Measurements from ENCODE around the gene ARHGAP26. TPM values are rescaled to one million over a fixed set of nuclear protein-coding genes. Genes with fewer than 3 reads are reported as not detected.

ARHGAP26 gene
- total RNA-seq, 1 donor from 2014 or later = 20.1 TPM

- no peaks in the 10 kb centered on the region for H3K27me3 Mint-ChIP-seq (ENCODE audit: unreplicated experiment)
- no peak overlapping the region for H3K4me3 Mint-ChIP-seq (ENCODE audit: unreplicated experiment)
- TF ChIP-seq, protein P1, sequence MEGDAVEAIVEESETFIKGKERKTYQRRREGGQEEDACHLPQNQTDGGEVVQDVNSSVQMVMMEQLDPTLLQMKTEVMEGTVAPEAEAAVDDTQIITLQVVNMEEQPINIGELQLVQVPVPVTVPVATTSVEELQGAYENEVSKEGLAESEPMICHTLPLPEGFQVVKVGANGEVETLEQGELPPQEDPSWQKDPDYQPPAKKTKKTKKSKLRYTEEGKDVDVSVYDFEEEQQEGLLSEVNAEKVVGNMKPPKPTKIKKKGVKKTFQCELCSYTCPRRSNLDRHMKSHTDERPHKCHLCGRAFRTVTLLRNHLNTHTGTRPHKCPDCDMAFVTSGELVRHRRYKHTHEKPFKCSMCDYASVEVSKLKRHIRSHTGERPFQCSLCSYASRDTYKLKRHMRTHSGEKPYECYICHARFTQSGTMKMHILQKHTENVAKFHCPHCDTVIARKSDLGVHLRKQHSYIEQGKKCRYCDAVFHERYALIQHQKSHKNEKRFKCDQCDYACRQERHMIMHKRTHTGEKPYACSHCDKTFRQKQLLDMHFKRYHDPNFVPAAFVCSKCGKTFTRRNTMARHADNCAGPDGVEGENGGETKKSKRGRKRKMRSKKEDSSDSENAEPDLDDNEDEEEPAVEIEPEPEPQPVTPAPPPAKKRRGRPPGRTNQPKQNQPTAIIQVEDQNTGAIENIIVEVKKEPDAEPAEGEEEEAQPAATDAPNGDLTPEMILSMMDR (IDR thresholded peaks at IDR 0.05; ENCODE audit: partially characterized antibody, unreplicated experiment) = no peak
- H3K36me3 Mint-ChIP-seq (ENCODE audit: unreplicated experiment) = no peaks in the 10 kb centered on the region
- H3K9me3 Mint-ChIP-seq (ENCODE audit: unreplicated experiment) = no peaks in the 10 kb centered on the region
- no peak overlapping the region for H3K27ac Mint-ChIP-seq (ENCODE audit: unreplicated experiment)
- no peaks in the 10 kb centered on the region for H3K4me1 Mint-ChIP-seq (ENCODE audit: low read depth, unreplicated experiment)
- no peak for DNase-seq
Observed at GRCh38 chr5:142792012-142792864, 22.1 kb downstream of the ARHGAP26 start.

DNA sequence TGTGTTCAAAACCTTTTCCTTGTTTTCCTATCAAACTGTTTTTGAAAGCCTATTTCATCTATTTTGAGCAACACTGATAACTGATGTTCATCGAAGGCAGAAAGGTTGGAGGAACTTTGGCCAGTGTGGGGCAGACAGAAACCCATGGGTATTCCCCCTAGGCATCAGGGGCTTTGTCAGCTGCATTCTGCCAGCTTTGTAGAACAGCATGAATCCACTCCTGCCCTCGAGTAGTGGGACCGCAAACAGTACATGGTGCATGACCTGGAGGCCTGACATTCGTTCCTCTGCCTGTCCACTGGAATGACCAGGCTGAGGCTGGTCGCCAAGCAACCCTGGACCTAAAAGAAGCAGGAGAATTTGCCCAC is 22.7 kb downstream of the ARHGAP26 start:
- Mint-ChIP-seq H3K9me3 (ENCODE audit: unreplicated experiment) (no peaks in the 10 kb centered on the region), H3K27me3 (ENCODE audit: unreplicated experiment) (no peaks in the 10 kb centered on the region), H3K36me3 (ENCODE audit: unreplicated experiment) (no peaks in the 10 kb centered on the region), H3K4me1 (ENCODE audit: low read depth, unreplicated experiment) (no peaks in the 10 kb centered on the region), H3K27ac (ENCODE audit: unreplicated experiment) (no peak overlapping the region), H3K4me3 (ENCODE audit: unreplicated experiment) (no peak overlapping the region)
- TF ChIP-seq, protein P1 (IDR thresholded peaks at IDR 0.05; ENCODE audit: partially characterized antibody, unreplicated experiment) = no peak
- no peak for DNase-seq

DNA sequence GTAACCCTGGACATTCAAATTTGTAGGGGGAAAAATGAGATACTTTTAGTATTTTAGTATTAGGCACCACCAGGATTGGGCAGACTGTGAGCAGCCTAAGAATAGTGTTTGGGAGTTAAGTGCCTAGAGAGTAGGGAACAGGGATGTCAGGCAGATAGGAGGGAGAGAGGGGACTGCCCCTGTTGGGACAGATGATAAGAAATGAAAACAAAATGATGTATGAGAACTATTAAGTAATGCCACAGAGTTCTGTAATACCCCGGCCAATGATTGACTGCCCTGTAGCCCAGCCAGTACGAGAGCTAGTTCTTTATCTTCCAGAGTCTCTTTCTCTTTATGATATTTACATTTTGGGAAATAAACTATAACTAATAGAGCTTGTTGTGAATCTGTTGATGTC is 24.4 kb downstream of the ARHGAP26 start:
- H3K27ac Mint-ChIP-seq (ENCODE audit: unreplicated experiment) = no peak overlapping the region
- peaks cover 2% of the 10 kb centered on the region for H3K4me1 Mint-ChIP-seq (ENCODE audit: low read depth, unreplicated experiment)
- no peaks in the 10 kb centered on the region for H3K36me3 Mint-ChIP-seq (ENCODE audit: unreplicated experiment)
- no peaks in the 10 kb centered on the region for H3K27me3 Mint-ChIP-seq (ENCODE audit: unreplicated experiment)
- no peak for DNase-seq
- no peak overlapping the region for H3K4me3 Mint-ChIP-seq (ENCODE audit: unreplicated experiment)
- TF ChIP-seq, protein P1 (IDR thresholded peaks at IDR 0.05; ENCODE audit: partially characterized antibody, unreplicated experiment) = no peak
- H3K9me3 Mint-ChIP-seq (ENCODE audit: unreplicated experiment) = no peaks in the 10 kb centered on the region

DNA sequence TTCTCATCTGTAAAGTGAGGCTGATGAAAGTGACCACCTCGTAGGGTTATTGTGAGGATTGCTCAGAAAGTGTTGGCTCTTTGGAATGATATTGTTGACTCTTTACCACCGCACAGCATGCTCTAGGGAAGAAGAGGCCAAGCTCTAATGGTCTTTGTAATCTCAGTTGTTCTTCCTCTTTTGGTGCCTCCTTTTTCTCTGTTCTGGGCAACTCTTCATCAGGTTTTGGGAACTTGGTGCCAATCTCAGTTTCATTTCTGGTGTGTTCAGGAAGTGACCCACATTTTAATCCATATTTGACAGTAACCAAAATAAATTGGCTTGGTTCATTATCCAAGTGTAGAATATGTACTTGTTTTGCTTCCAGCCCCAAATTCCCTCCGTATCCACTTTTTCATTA is 25.1 kb downstream of the ARHGAP26 start:
- H3K27me3 Mint-ChIP-seq (ENCODE audit: unreplicated experiment) = no peaks in the 10 kb centered on the region
- no peaks in the 10 kb centered on the region for H3K36me3 Mint-ChIP-seq (ENCODE audit: unreplicated experiment)
- TF ChIP-seq, protein P1 (IDR thresholded peaks at IDR 0.05; ENCODE audit: partially characterized antibody, unreplicated experiment) = no peak
- H3K9me3 Mint-ChIP-seq (ENCODE audit: unreplicated experiment) = no peaks in the 10 kb centered on the region
- DNase-seq = no peak
- no peak overlapping the region for H3K4me3 Mint-ChIP-seq (ENCODE audit: unreplicated experiment)
- H3K4me1 Mint-ChIP-seq (ENCODE audit: low read depth, unreplicated experiment) = peaks cover 2% of the 10 kb centered on the region
- no peak overlapping the region for H3K27ac Mint-ChIP-seq (ENCODE audit: unreplicated experiment)

- Mint-ChIP-seq H3K27me3 (ENCODE audit: unreplicated experiment) (no peaks in the 10 kb centered on the region), H3K27ac (ENCODE audit: unreplicated experiment) (no peak overlapping the region), H3K9me3 (ENCODE audit: unreplicated experiment) (no peaks in the 10 kb centered on the region), H3K4me1 (ENCODE audit: low read depth, unreplicated experiment) (peaks cover 12% of the 10 kb centered on the region), H3K36me3 (ENCODE audit: unreplicated experiment) (no peaks in the 10 kb centered on the region), H3K4me3 (ENCODE audit: unreplicated experiment) (no peak overlapping the region)
- no peak for DNase-seq
- TF ChIP-seq, protein P1 (IDR thresholded peaks at IDR 0.05; ENCODE audit: partially characterized antibody, unreplicated experiment) = no peak
Observed at GRCh38 chr5:142796492-142797109, 26.4 kb downstream of the ARHGAP26 start.

Measured in glutamatergic neuron (in vitro differentiated cells).